DMS 273 (cell line): ENCODE data around the gene GNB2.

Experiments
- DNase-seq: peaks from one replicate; lab custom pipeline; 2025; ENCODE audit not compliant: unreplicated experiment; lab: John Stamatoyannopoulos, UW

GNB2 gene

DNA sequence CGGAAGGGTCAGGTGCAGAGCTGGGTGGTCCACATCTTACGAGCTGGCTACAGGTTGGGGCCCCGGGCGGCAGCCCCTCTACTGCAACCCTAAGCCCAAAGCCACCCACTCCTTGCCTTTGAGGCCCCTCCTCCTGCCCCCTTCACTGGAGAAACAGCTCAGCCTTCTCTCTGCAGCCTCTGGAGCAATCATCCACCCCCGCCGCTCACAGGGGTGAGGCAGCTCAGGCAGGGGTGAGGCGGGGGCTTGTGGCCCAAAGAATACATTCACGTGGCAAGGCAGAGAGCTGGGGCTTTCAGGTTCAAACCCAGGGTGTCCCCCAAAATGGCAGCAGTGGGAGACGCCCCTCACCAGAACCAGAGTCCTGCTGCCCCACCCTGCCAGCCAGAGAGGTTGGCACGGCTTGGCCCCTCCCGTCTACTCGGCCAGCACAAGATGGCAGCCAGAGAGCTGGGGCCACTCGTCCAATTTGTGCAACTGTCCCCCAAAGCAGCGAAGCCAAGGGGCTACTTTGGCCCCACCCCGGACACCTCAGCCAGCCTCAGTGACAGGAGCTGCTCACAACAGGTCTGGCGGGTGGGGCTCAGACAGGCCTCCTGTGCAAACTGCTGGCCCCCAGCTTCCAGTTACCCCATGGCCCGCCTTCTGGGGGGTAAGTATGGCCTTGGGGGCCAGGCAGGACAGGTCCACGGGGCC lies 7.2 kb downstream of the GNB2 start:
- peak; percentile 61 for DNase-seq

DNA sequence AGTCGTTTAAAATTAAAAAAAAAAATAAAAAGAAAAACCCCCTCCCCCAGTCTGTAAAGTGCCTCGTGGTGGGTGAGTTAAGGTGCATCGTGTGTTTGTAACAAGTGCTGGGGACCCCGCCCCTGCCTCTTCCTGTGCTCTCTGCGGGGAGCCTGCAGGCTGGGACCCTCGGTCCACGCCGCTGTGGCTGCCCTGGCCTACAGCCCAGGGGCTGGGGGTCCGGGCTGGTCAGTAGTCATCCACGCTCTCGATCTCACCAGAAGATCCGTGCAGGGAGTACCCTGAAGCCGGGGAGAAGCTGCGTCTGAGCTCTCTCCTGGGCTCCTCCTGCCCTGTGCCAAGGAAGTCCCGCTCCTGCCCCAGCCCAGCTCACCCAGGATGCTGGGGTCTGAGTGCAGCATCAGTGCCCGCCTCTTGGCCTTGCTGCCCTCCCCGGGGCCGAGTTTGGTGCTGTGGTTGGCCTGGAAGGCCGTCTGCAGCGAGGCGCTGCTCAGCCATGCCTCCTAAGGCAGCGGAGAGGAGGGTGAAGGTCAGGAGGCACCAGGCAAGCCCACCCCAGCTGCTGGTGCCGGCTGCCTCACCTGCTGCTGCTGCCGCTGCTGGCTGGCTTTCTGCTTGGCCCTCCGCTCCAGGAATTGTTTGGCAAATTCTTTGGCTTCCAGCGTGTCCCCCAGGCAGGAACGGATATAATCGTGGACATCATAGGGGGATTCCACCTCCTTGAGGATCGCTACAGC lies 8.1 kb downstream of the GNB2 start:
- DNase-seq = no peak

DNA sequence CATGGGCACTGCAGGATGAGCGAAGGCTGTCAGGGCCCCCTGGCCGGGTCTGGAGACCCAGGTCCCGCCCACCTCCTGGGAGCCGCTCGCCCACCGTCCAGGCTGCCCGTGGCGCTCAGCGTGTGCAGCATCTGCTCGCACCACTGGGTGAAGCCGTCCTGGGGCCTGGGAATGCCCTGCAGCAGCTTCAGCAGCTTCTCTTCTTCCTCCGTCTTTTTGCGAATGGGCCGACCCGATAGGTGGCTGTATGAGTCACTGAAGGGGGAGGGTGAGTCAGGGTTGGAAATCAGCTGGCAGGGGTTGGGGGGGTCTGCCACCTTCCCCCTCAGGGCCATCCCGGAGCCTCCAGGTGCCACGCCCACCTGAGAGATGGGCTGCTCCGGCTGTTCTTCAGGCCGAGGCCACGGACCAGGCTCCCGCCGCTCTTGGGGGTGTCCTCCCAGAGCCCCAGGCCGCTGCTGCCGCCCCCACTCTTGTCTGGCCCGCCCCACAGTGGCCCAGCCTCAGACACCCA lies 8.7 kb downstream of the GNB2 start:
- DNase-seq = no peak

DNA sequence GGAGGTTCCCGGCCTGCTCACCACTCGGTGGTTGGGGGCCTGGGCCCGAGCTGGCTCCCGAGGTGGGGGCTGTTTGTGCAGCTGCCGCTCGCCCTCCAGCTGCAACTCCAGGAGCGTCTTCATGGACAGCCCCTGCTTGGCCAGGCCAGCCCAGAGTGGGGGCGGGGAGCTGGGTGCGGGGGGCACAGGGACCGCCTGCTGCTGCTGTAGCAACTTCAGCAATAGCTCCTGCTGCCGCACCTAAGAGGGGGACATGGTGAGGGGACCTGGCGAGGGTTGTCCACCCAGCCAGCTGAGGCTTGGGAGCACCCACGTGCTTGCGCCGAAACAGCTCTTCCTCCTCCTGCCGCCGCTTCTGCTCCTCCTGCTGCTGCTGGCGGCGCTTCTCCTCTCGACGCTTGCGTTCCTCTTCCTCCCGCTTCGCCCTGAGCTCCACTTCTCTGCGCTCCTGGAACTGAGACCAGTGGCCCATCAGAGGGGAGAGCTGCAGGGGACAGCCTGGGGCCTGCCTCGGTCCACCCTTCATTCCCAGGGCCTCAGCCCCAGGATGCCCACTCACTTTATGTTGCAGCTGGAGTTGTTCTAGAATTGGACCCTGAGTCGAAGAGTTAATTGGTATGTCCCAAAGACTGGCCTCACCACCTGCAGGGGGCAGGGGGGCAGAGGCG lies 9.6 kb downstream of the GNB2 start:
- DNase-seq = no peak

DNA sequence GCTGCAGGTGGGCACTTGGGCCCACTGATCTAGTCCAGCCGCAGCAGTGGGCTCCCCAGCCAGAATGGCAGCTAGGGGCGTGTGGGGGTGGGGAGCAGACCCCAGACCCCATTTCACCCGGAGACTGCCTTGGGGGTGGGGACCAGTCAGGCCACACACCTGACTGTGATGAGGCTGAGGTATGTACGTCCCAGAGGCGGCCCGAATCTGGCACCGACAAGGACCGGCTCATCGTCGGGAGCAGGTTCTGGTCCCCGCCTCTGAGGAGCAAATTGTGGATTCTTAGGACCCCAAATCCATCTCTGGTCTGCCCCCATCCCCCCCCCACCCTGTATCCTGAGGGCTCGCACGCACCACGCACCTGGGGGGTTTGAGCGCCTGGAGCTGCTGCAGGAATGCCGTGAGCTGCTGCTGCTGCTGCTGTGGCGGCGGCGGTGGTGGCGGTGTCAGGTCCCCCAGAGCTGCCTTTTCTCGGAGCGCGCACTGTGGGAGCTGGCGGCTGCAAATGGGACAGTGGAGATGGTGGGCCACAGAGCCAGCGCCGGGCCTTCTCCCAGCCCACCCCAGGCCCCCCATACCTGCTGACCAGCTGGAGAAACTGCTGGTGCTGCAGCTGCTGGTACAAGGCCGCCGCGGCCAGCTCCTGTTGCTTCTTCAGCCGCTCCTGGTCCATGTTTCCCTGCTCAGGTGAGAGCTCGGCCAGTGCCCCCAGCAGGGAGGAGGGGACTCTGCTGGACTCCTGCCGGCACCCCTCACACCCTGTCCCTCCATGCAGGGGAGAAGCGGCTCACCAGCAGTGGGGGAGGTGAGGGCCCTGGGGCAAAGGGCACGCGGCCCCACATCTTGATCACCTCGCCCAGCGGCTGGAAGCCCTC lies 10.4 kb downstream of the GNB2 start:
- DNase-seq = no peak

DNA sequence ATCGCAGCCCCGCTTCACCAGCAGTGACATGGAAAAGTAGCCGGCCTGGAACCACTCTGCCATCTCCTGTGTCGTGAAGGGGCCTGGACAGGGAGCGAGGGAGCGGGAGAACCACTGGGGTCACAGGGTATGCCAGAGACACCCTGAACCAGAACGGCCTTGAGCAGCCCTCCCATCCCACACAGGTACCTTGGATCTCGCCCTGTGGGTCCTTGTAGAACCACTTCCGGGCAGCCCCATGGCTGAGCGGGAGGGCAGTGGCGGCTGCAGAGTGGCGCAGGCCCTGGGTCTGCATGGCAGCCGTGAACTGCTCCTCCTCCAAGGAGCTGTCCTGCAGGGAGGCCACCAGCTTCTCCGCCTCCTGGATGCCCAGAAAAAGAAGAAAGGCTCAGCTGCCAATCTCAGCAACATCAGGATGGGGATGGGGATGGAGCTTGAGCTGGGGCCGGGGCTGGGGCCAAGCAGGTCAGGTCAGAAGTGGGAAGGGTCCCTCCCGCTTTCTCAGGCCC lies 11.0 kb downstream of the GNB2 start:
- no peak for DNase-seq

DNA sequence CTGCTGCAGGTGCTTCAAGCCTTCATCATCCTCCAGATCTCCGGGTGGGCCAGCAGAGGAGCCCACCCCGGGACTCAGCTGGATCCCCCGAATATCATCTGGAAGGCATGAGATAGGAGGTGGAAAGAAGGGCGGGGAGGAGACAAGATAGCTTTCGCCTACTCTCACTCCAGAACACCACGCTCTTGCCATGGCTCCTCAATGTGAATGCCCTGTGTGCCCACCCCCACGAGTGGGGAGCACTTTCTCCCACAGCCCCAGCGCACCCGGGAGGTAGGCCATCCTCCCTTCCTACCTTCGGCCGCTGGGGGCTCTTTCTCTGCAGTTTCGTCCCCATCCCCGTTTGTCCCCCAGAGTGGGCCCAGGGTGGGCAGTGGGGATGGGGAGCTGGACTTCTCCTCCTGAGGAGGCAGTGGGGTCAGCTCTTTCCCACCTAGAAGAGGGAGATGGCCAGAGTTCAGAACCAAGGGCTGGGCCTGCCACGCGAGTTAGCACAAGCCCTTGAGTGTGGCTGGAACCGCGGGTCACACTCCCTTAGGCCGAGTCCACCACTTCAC lies 11.6 kb downstream of the GNB2 start:
- DNase-seq = no peak

DNA sequence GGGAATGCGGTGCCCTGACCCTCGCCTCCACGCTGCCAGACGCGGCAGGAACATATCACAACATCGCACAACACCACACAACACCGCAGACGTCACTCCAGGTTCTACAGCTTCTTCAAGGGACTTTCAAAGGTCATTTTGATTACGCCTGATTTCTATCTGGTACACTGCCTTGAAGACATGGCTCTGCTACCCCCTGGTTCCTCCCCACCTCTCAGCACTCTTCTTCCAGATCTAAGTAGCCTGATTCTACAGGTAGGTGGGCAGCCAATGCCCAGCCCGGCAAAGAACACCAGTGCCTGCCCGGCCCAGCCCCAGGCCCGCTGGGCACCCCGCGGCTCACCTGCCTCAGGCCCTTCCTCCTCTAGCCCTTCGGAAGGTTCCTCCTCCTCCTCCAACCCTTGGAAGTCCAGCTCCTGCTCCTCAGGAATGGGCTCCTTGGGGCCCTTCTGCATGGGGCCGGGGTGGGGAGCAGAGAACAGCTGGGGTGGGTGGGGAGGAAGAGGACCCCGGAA lies 12.1 kb downstream of the GNB2 start:
- no peak for DNase-seq

DNA sequence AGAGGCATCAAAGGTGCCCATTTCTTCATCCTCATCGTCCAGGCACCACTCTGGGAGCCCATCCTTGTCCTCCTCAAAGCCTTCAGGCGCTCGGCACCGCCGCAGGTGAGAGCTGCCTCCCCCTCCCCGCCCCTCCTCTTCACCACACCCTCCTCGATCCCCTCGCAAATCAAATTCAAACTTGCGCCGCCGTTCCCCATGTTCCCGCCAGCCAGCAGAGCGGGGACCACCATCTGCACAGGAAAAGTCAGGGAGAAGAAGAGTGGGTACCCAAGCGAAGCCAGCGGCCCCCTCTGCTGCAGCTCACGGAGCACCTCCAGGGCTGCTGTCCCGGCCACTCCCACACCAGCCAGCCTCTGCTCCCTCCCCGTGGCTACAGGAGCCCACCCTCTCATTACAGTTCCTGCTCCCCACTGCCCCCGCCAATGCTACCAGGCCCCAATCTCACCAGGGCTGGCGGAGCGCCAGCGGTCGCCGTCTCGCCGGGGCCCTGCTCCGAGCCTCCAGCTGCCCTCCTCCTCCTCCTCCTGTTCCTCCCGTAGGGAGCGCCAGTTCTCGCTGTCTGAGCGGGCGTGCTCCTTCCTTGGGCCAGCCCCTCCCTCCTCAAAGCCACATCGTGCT lies 12.8 kb downstream of the GNB2 start:
- DNase-seq = no peak

DNA sequence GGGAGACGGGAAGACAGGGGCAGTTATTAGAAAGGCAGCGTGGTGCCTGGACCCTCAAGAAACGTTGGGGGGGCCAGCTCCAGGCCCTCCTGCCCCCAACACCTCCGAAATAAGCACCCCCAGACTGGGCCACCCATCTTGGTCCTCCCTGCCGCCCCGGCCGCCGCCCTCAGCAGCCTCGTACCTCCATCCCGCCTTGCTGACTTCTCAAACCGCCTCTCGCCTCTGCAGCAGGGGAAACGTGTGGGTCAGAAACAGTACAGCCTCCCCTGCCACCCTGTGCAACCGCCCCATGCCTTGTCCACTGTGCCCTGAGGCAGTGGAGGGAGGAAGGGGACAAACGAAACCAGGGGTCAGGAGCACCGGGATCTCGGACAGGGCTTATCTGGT lies 13.3 kb downstream of the GNB2 start:
- no peak for DNase-seq

DNA sequence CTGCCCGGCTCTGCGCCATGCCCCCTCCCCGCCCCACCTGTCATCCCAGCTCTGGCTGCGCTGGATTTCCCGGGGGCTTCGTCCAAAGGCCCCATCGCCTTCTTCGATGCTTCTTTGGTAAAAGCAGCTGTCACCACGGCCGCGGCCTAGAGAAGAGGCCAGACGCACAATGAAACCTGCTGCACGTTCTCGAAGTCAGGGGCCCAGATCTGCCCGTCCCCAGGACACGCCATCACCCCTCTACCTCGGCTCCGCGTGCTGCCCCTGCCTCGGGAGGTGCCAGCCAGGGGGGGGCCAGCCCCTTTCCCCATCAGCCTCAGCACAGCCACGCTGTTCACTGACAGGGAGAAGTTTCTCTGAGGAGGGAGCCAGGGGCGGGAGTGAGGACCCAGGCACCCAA lies 13.7 kb downstream of the GNB2 start:
- DNase-seq = no peak

DNA sequence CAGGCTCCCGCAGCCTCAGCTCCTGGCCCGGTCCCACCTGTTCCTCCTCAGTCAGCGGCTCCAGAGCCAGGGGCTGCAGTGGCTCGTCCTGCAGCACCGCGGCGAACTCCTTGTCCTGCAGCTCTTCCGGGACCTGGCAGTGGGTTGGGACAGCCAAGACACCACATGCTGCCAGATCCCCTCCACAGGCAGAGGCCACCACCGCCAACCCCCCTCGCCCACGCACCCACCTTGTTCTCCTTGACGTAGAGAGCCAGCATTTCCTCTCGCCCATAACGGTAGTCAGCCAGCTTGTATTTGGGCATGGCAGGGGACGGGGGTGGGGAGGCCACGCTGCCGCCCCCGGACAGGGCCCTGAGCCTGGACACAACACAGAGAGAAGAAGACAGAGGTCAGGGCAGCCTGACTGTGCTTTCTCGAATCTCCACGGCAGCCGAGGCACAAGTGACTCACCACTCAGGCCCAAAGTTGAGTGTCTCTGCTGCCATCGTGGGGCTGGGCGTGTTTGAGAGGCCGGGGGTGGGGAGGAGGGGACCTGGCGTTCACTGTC lies 14.3 kb downstream of the GNB2 start:
- no peak for DNase-seq

DNA sequence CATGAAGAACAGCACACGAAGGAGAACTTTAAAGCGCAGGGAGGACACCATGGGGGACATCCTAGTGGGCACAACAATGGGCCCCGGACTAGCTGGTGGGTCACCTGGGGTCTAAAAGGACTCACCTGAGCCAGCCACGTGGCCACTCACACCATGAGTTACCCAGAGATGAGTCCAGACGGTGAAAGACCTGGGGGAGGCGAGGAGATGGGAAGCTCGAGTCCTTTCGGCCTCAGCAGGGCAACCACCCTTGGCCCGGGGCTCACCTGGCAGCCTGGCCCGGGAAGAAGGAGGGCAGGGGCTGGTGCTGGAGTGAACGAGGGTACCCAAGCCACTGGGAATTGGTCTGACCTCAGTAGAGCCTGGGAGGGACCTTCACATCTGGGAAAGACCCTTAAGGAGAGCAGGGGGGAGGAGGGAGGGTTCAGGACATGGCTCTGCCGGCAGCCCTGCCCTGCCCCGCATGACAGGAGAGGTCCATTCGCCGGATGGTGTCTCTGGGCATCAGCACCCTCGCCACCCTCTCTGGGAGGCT lies 14.9 kb downstream of the GNB2 start:
- no peak for DNase-seq

DNA sequence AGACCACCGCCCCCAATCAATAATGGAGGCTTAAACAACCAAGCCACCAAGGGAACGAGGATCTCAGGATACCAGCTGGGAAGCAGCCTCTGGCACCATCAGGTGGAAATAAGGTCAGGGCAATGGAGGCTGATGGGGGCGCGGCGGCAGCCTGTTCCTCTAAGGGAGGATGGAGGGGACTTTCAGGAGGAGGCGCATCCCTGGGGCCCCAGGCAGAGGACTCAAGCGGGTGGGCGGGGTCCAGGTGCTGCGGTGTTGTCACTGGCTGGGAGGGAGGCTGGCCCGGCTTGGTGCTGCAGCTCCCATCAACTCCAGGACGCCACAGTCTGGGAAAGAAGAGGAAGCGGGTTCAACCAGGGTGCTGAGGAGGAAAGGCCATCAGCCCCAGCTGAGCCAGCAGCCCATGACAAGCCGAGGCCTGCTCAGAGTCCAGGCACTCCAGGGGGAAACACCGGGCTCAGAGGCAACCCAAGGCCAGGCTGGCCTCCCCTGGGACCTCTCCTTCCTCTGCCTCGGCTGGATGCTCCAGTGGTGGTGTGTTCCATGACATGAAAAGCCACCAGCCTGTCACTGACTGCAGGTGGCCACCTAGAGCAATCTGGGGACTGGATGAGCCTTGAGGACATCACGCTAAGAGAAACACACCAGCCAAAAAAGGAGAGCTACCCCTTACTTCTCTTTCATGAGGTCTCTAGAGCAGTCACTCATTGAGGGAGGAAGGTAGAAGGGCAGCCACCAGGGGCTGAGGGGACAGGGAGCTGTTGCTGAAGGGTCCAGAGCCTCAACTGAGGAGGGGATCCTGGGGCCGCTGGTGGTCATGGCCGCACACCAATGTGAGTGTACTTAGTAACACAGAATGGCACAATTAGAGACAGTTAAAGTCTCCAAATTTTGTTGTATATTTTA lies 15.9 kb downstream of the GNB2 start:
- DNase-seq = no peak

DNA sequence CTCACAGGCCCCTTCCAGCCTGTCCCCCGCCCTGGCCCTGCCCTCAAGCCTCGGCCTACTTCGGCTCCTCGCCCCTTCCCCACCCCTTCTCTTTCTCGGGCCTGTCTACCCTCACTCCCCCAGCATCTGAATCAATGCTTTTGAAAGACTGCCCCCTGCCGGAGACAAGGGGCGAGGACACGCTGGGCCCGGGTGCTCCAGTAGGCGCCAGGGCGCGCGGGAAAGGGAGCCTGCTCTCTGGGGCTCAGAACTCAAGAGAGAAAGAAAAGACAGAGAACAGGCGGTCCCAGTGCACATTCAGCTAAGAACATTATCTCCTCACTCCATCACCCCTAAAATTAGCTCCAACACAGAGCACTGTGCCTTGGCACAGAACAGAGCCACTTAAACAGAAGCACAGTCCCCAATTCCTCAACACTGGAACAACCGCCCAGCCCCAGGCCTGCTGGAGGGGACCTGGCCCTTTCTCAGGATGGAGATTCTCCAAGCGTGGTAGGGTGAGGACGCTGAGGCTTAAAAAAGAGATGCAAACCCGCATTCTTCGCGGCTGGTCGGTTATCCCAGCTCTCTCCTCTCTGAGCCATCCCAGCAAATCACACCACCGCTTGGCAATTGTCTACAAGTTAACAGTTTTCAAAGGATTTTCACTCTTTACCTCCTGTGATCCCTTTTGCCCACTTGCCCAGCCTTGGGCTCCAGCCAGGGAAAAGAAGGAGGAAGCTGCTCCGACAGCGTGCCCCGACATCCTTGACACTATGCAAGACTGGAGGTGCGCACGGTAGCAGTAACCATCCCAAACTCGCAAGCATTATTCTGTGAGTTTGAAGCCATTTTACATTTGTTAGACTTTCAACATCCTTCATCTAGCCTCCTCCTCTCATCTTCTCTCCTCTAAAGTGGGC lies 18.4 kb downstream of the GNB2 start:
- DNase-seq = peak; percentile 95

DNA sequence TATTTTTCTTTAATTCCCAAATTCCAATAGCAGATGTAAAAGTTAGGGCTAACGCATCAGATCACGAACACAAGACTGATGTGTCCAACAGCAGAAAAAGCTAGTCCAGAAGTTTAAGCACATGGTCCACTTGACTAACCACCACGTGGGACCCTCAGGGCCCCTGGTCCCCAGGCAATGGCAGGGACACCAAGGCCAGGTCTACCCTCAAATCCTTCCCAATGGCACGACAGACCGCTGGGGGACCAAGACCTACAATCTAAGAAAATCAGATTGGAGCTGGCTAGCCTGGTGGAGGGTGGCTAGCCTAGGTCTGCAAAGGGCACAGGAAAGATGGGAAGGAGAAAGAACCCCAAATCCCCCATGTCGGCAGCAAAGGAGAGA lies 19.0 kb downstream of the GNB2 start:
- peak; percentile 54 for DNase-seq
